Central memory CD4-positive, alpha-beta T cell (primary cell): ENCODE data around the gene NLGN1.
"Not testable (repeated sequence)": the region's sequence is repeated elsewhere in the genome, so short reads cannot be mapped to it uniquely, and the experiment has no call there.

ENCODE experiments used
- DNase-seq: peaks from one replicate; pipeline ENCODE4 v3.0.0; 2022

Gene NLGN1

GRCh38 chr3:173430576-173430975, 33.0 kb downstream of the NLGN1 start:
- no peak for DNase-seq

GRCh38 chr3:173439004-173439403, 41.5 kb downstream of the NLGN1 start:
- DNase-seq = no peak

GRCh38 chr3:173440514-173440913, 43.0 kb downstream of the NLGN1 start:
- no peak for DNase-seq

GRCh38 chr3:173451561-173451960, 54.0 kb downstream of the NLGN1 start:
- not testable (repeated sequence) for DNase-seq

GRCh38 chr3:173463250-173463649, 65.7 kb downstream of the NLGN1 start:
- DNase-seq = no peak

GRCh38 chr3:173465112-173465511, 67.6 kb downstream of the NLGN1 start:
- DNase-seq = no peak

- DNase-seq = no peak
Measured at GRCh38 chr3:173465898-173466678, 68.5 kb downstream of the NLGN1 start.

GRCh38 chr3:173467501-173467900, 70.0 kb downstream of the NLGN1 start:
- no peak for DNase-seq

- DNase-seq = no peak
Measured at GRCh38 chr3:173473237-173473636, 75.7 kb downstream of the NLGN1 start.

GRCh38 chr3:173479301-173479700, 81.8 kb downstream of the NLGN1 start:
- no peak for DNase-seq

- no peak for DNase-seq
Measured at GRCh38 chr3:173501931-173502489, 104.5 kb downstream of the NLGN1 start.

- DNase-seq = no peak
Measured at GRCh38 chr3:173502983-173503568, 105.5 kb downstream of the NLGN1 start.

- DNase-seq = no peak
Measured at GRCh38 chr3:173510565-173510964, 113.0 kb downstream of the NLGN1 start.

- no peak for DNase-seq
Measured at GRCh38 chr3:173513123-173513522, 115.6 kb downstream of the NLGN1 start.

GRCh38 chr3:173529062-173529711, 131.6 kb downstream of the NLGN1 start:
- no peak for DNase-seq

GRCh38 chr3:173531602-173532001, 134.1 kb downstream of the NLGN1 start:
- no peak for DNase-seq

GRCh38 chr3:173538410-173538809, 140.9 kb downstream of the NLGN1 start:
- no peak for DNase-seq

- DNase-seq = not testable (repeated sequence)
Measured at GRCh38 chr3:173545590-173545989, 148.0 kb downstream of the NLGN1 start.

- DNase-seq = no peak
Measured at GRCh38 chr3:173547070-173547469, 149.5 kb downstream of the NLGN1 start.

- DNase-seq = no peak
Measured at GRCh38 chr3:173548261-173548660, 150.7 kb downstream of the NLGN1 start.

GRCh38 chr3:173552526-173552925, 155.0 kb downstream of the NLGN1 start:
- no peak for DNase-seq

GRCh38 chr3:173553635-173554280, 156.2 kb downstream of the NLGN1 start:
- DNase-seq = no peak

GRCh38 chr3:173556546-173556945, 159.0 kb downstream of the NLGN1 start:
- no peak for DNase-seq
